ENCODE measurements around the gene RNF31. TPM values are rescaled to one million over a fixed set of nuclear protein-coding genes. Genes with fewer than 3 reads are reported as not detected.

The RNF31 gene
- total RNA-seq, 4 donors from 2014 or later = 19.0 to 38.9 (median 32.0) TPM

DNA sequence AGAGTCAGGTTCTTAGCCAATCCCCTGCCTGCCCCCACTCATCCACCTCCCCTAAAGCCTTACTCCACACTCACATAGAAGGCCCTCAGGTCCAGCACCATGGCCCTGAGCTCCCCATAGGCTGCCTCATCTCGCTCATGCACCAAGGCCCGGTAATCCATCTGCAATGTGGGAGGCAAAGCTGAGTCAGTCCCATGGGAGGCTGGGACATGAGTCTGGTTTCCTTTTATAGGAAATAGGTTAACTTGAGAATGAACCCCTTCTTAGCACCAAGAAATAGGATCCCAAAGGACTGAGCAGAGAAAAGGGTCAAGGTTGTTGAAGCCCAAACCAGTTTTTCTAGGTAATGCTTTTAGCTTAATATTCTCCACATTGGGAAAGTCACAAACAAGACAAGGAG, 3.8 kb upstream of the RNF31 start:
- TF ChIP-seq, protein P1, sequence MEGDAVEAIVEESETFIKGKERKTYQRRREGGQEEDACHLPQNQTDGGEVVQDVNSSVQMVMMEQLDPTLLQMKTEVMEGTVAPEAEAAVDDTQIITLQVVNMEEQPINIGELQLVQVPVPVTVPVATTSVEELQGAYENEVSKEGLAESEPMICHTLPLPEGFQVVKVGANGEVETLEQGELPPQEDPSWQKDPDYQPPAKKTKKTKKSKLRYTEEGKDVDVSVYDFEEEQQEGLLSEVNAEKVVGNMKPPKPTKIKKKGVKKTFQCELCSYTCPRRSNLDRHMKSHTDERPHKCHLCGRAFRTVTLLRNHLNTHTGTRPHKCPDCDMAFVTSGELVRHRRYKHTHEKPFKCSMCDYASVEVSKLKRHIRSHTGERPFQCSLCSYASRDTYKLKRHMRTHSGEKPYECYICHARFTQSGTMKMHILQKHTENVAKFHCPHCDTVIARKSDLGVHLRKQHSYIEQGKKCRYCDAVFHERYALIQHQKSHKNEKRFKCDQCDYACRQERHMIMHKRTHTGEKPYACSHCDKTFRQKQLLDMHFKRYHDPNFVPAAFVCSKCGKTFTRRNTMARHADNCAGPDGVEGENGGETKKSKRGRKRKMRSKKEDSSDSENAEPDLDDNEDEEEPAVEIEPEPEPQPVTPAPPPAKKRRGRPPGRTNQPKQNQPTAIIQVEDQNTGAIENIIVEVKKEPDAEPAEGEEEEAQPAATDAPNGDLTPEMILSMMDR (IDR thresholded peaks at IDR 0.05) = no peak
- TF ChIP-seq EP300 (IDR thresholded peaks at IDR 0.05) (no peak), POLR2A (IDR thresholded peaks at IDR 0.05) (no peak), POLR2AphosphoS5 (IDR thresholded peaks at IDR 0.05) (no peak)
- H3K27ac ChIP-seq = no peak overlapping the region
- peaks cover 0 to 14% of the 10 kb centered on the region in 2 donors for H3K36me3 ChIP-seq
- H3K27me3 ChIP-seq = no peaks in the 10 kb centered on the region
- no peak for ATAC-seq
- WGBS, 2 donors (ENCODE audit: low coverage in 1 of 2) = no CpG with 5 or more reads among the region's 2 CpGs
- H3K9me3 ChIP-seq = no peaks in the 10 kb centered on the region
- H3K4me3 ChIP-seq = no peak overlapping the region
- peaks cover 0 to 73% (median 34%) of the 10 kb centered on the region in 3 donors for H3K4me1 ChIP-seq

GRCh38 chr14:24144451-24144850, 2.8 kb upstream of the RNF31 start:
- ATAC-seq = no peak
- H3K4me1 ChIP-seq = peaks cover 0 to 73% (median 33%) of the 10 kb centered on the region in 3 donors
- peaks cover 0 to 14% of the 10 kb centered on the region in 2 donors for H3K36me3 ChIP-seq
- H3K4me3 ChIP-seq = no peak overlapping the region
- H3K27me3 ChIP-seq = no peaks in the 10 kb centered on the region
- TF ChIP-seq EP300 (IDR thresholded peaks at IDR 0.05) = no peak
- TF ChIP-seq, protein P1 (IDR thresholded peaks at IDR 0.05) = no peak
- 80 to 100% methylated on average over 1 of the region's 1 CpG for WGBS, 2 donors (ENCODE audit: low coverage in 1 of 2)
- no peaks in the 10 kb centered on the region for H3K9me3 ChIP-seq
- peak overlapping the region in 1 of 4 donors; percentile 91 for H3K27ac ChIP-seq

DNA sequence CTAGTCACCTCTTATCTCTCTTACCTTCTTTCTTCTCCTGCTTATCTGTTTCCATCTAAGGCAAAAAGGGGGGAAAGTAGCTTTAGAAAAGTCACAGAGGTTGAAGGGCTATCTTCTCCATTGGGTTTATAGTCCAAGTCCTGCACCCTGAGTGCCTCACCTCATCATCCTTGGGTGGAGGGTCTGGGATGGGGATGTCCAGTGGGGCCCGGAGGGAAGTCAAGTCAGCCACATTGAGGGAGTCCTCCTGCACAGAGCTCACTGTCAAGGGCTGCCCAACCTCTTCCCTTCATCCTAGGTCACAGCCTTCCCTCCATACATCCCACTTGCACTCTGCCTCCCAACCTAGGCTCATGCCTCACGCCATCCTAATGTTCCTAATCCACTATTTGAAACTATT, 2.1 kb upstream of the RNF31 start:
- peaks cover 0 to 73% (median 25%) of the 10 kb centered on the region in 3 donors for H3K4me1 ChIP-seq
- ATAC-seq = no peak
- peak overlapping the region in 3 of 4 donors; percentile 15 to 91 (median 91) for H3K27ac ChIP-seq
- no peaks in the 10 kb centered on the region for H3K9me3 ChIP-seq
- H3K36me3 ChIP-seq = peaks cover 0 to 19% of the 10 kb centered on the region in 2 donors
- no peak for TF ChIP-seq POLR2AphosphoS5 (IDR thresholded peaks at IDR 0.05)
- TF ChIP-seq, protein P1 (IDR thresholded peaks at IDR 0.05) = no peak
- TF ChIP-seq POLR2A (IDR thresholded peaks at IDR 0.05) = no peak
- TF ChIP-seq EP300 (IDR thresholded peaks at IDR 0.05) = no peak
- no peak overlapping the region for H3K4me3 ChIP-seq
- no peaks in the 10 kb centered on the region for H3K27me3 ChIP-seq
- WGBS, 2 donors (ENCODE audit: low coverage in 1 of 2) = no CpG with 5 or more reads among the region's 2 CpGs

DNA sequence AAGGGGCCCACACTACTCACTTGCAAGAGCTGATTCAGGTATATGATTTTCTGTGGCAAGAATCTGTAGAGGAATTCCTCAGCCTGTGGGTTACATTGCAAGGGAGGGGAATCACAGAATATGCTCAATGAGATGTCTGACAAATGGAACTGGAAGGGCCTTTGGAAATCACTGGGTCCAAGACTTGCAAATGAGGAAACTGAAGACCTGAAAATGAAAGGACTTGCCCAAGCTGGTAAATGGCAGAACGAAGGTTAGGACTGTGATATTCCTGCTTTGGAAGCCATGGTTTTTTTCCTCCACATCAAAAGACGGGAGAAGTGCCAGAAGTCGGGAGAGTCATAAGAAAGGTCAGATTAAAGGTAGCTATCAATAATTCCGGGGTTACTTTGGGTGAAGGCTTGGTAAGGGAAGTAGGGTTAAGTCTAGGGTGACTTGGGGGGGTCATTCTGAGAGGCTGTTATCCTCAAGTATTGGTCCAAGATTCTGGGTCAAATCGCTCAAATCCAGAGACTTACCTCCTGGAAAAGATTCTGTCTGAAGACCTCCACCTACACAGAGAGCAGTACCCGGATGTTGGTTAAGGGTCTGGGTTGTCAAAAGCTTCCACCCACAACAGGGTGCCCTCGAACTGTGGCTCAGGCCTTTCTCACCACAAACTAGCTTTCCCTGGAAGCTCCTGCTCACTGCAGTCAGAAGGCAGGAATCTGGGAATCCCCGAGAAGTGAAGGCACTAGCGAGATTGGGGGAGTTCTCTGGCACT, 1.4 kb upstream of the RNF31 start:
- Histone ChIP-seq H3K4me3 (peak overlapping the region; percentile 69 to 92), H3K27ac (peak overlapping the region; percentile 66 to 98 (median 91)), H3K36me3 (peaks cover 0 to 25% of the 10 kb centered on the region in 2 donors), H3K4me1 (peaks cover 0 to 73% (median 25%) of the 10 kb centered on the region in 3 donors), H3K27me3 (no peaks in the 10 kb centered on the region), H3K9me3 (no peaks in the 10 kb centered on the region)
- no peak for ATAC-seq
- WGBS, 2 donors (ENCODE audit: low coverage in 1 of 2) = 17 to 31% methylated on average over 6 to 7 of the region's 9 CpGs
- TF ChIP-seq POLR2A (IDR thresholded peaks at IDR 0.05) (no peak), POLR2AphosphoS5 (IDR thresholded peaks at IDR 0.05) (no peak), EP300 (IDR thresholded peaks at IDR 0.05) (no peak)
- TF ChIP-seq, protein P1 (IDR thresholded peaks at IDR 0.05) = no peak

- Histone ChIP-seq H3K4me3 (peak within 1 kb of the TSS; percentile 69 to 92), H3K27ac (peak within 1 kb of the TSS; percentile 78 to 98 (median 91)), H3K4me1 (peaks cover 0 to 72% (median 25%) of the 10 kb centered on the region in 3 donors), H3K9me3 (no peaks in the 10 kb centered on the region), H3K27me3 (no peaks in the 10 kb centered on the region), H3K36me3 (peaks cover 0 to 32% of the 10 kb centered on the region in 2 donors)
- no peak for TF ChIP-seq POLR2A (IDR thresholded peaks at IDR 0.05)
- peak; percentile 57 for TF ChIP-seq POLR2AphosphoS5 (IDR thresholded peaks at IDR 0.05)
- peak; percentile 81 for ATAC-seq
- 0% methylated on average over 5 to 7 of the region's 25 CpGs for WGBS, 2 donors (ENCODE audit: low coverage in 1 of 2)
These were observed 783 bp upstream of the RNF31 start, which contains the start of gene PSME2 for GRCh38 chr14:24146453-24146977. Gene PSME2 (minus strand): TSS chr14:24146610. CDS start chr14:24146581, 29 bp downstream.

Data from gastroesophageal sphincter (tissue), 4 donors.